NT2/D1 (cell line): ENCODE results near the gene CPE.

Experiments used
- DNase-seq: peaks from one replicate; pipeline ENCODE4 v3.0.0-alpha.2; 2011; ENCODE audit warnings: low read depth, low spot score
- H3K27me3 ChIP-seq: 2 replicates; pipeline ENCODE4 v1.6.0; 2011; ENCODE audit warnings: mild to moderate bottlenecking; ENCODE audit not compliant: insufficient read length, insufficient read depth
- H3K36me3 ChIP-seq: 2 replicates; pipeline ENCODE4 v1.6.1; 2011; ENCODE audit warnings: mild to moderate bottlenecking, low read length, mixed read lengths; ENCODE audit not compliant: insufficient read depth, insufficient read length
- H3K4me1 ChIP-seq: 2 replicates; pipeline ENCODE4 v1.5.1; 2011; ENCODE audit not compliant: insufficient read depth, insufficient read length
- H3K4me3 ChIP-seq: 2 replicates; pipeline ENCODE4 v1.5.1; 2011; ENCODE audit warnings: low read depth; ENCODE audit not compliant: insufficient read length
- H3K9ac ChIP-seq: 2 replicates; pipeline ENCODE4 v1.6.0; 2011; ENCODE audit warnings: low read depth; ENCODE audit not compliant: insufficient read length
- H3K9me3 ChIP-seq: 2 replicates; pipeline ENCODE4 v1.5.1; 2011; ENCODE audit warnings: mild to moderate bottlenecking, low read length; ENCODE audit not compliant: insufficient read depth
- SUZ12 ChIP-seq: IDR thresholded peaks from 2 replicates; pipeline ENCODE4 v1.6.1; 2011; ENCODE audit not compliant: insufficient read length, insufficient read depth; ENCODE audit errors: extremely low read depth
- YY1 ChIP-seq: IDR thresholded peaks from 2 replicates; pipeline ENCODE4 v1.6.1; 2011; ENCODE audit not compliant: insufficient read length, insufficient read depth
- ZNF274 ChIP-seq: IDR thresholded peaks from 2 replicates; pipeline ENCODE4 v1.6.1; 2011; ENCODE audit warnings: mild to moderate bottlenecking, low read depth, low read length

The CPE gene

GRCh38 chr4:165464813-165465381 is 86.1 kb downstream of the CPE start:
- no peaks in the 10 kb centered on the region for H3K9me3 ChIP-seq
- H3K27me3 ChIP-seq: no peaks in the 10 kb centered on the region
- H3K4me3 ChIP-seq: no peak overlapping the region
- TF ChIP-seq SUZ12: no peak
- no peak for TF ChIP-seq ZNF274
- TF ChIP-seq YY1: no peak
- H3K36me3 ChIP-seq: peaks cover 4% of the 10 kb centered on the region
- no peak overlapping the region for H3K9ac ChIP-seq
- H3K4me1 ChIP-seq: no peaks in the 10 kb centered on the region
- DNase-seq: peak; percentile 18

GRCh38 chr4:165470009-165470408 is 91.2 kb downstream of the CPE start:
- Histone ChIP-seq H3K4me1 (no peaks in the 10 kb centered on the region), H3K36me3 (peaks cover 4% of the 10 kb centered on the region), H3K9ac (no peak overlapping the region), H3K4me3 (no peak overlapping the region), H3K27me3 (no peaks in the 10 kb centered on the region), H3K9me3 (peaks cover 45% of the 10 kb centered on the region)
- DNase-seq: no peak
- TF ChIP-seq YY1 (no peak), ZNF274 (no peak), SUZ12 (no peak)

GRCh38 chr4:165472943-165473676 is 94.3 kb downstream of the CPE start:
- no peaks in the 10 kb centered on the region for H3K27me3 ChIP-seq
- H3K4me1 ChIP-seq: no peaks in the 10 kb centered on the region
- no peak for DNase-seq
- no peak overlapping the region for H3K9ac ChIP-seq
- H3K4me3 ChIP-seq: no peak overlapping the region
- TF ChIP-seq SUZ12 (no peak), YY1 (no peak), ZNF274 (no peak)
- H3K9me3 ChIP-seq: peaks cover 47% of the 10 kb centered on the region
- H3K36me3 ChIP-seq: no peaks in the 10 kb centered on the region

DNA sequence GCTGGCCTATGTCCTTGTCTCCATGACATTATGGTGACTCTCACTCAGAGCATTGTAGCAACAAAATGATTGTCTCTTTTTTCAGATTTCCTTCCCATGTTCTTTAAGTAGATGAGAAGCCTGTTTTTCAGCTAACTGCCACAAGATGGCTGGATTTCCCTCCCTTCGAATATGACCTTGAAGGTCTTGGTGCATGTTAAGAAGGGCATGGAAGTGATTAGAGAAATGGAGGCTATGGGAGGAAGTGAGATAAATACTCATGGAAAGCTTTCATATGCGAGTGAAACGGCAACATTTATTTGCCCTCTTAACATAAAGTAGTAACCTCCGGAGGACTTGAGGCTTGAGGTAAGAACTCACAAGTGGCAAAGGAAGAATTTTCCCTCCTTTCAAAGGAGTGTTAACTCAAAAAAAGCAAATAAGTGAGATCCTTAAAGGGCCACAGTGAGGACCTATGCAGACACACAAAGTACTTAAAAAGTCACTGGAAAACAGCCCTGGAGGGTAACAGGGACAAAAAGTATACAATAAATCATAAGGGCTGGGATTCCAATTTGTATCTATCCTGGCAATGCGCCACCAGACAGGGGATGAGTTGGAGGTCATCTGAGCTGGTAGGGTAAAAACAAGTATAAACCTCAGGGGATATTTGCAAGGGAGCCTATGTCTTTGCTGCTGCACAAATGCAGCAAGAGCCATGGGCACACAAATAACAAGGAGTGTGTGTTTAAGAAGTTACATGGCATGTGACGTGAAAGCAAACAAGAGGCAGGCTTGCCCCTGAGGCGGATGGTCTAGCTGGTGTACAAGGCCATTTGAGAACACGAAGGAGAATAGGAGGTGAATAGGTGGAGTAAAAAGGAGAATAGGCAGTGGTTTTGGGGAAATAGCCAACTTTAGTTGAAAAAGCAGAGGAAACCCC is 96.2 kb downstream of the CPE start:
- no peak overlapping the region for H3K4me3 ChIP-seq
- no peak for TF ChIP-seq ZNF274
- no peak for TF ChIP-seq SUZ12
- no peak for TF ChIP-seq YY1
- H3K9ac ChIP-seq: no peak overlapping the region
- no peaks in the 10 kb centered on the region for H3K36me3 ChIP-seq
- no peaks in the 10 kb centered on the region for H3K27me3 ChIP-seq
- no peaks in the 10 kb centered on the region for H3K4me1 ChIP-seq
- H3K9me3 ChIP-seq: peaks cover 47% of the 10 kb centered on the region
- DNase-seq: no peak

GRCh38 chr4:165475706-165476070 is 96.9 kb downstream of the CPE start:
- H3K27me3 ChIP-seq: no peaks in the 10 kb centered on the region
- no peak for DNase-seq
- no peak overlapping the region for H3K4me3 ChIP-seq
- TF ChIP-seq YY1: no peak
- no peak for TF ChIP-seq SUZ12
- no peak for TF ChIP-seq ZNF274
- H3K4me1 ChIP-seq: no peaks in the 10 kb centered on the region
- peaks cover 43% of the 10 kb centered on the region for H3K9me3 ChIP-seq
- no peaks in the 10 kb centered on the region for H3K36me3 ChIP-seq
- no peak overlapping the region for H3K9ac ChIP-seq

DNA sequence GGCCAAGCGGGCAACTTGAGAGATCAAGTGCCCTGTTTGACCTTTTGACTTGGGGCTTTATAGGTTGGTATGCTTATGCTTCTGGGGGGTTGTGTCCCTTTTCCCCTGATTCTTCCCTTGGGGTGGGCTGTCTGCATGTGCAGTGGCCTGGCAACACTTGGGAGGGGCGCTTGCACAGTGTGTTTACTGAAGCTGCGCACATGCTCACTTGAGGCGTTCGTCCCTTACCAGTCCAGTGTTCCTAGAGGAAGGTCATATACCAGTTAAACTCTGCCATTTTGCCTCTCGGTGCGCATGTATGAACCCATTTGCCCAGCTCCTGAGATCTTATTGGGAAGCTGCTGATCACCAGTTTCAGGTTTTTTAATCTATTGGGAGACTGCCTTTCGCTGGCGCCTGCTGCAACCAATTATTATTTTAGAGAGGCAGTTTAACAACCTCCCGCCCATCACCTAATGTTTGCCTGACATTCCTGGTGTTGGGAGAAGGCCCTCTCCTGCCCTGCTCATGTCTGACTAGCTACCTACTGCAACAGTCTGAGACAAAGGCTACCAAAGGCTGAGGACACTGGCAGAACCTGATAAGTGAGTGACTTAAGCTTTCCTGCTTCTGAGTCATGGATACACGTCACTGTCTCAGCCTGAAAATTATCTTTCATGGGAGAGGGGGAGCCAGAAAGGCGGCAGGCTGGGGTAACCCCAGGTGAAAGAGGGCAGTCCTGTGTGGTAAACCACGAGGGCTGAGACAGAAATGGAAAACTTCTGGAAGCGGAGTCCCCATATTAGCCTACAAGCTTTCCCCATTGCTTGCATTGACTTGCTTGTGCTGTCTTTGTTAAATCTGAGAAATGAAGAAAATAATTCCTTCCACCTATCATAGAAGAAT is 97.6 kb downstream of the CPE start:
- no peak for DNase-seq
- H3K4me1 ChIP-seq: no peaks in the 10 kb centered on the region
- peaks cover 37% of the 10 kb centered on the region for H3K9me3 ChIP-seq
- no peaks in the 10 kb centered on the region for H3K27me3 ChIP-seq
- TF ChIP-seq ZNF274 (no peak), SUZ12 (no peak), YY1 (no peak)
- no peak overlapping the region for H3K4me3 ChIP-seq
- no peak overlapping the region for H3K9ac ChIP-seq
- H3K36me3 ChIP-seq: no peaks in the 10 kb centered on the region
